Small intestine (tissue), 7 donors: ENCODE data around the gene ACTN4. TPM values are rescaled to one million over a fixed set of nuclear protein-coding genes. Genes with fewer than 3 reads are reported as not detected.
"Not testable (repeated sequence)": the region's sequence is repeated elsewhere in the genome, so short reads cannot be mapped to it uniquely, and the experiment has no call there.

Experiments used
- DNase-seq, 2 donors: peaks; one replicate each; pipeline versions ENCODE4 v3.0.0 to v3.0.0-alpha.2; 2013
- FAIRE-seq: peaks from 2 replicates; lab custom pipeline; 2012; peaks lifted over from hg19 to GRCh38; lab: Jason Lieb, UNC
- H3K27ac ChIP-seq, 3 donors: one replicate each; pipeline ENCODE4 v1.5.1; 2013; ENCODE audit warnings: low read length in 2 of 3, mild to moderate bottlenecking in 2 of 3, control low read depth in 1 of 3, inconsistent platforms in 1 of 3, low read depth in 1 of 3, moderate library complexity in 1 of 3
- H3K27me3 ChIP-seq, 3 donors: one replicate each; pipeline ENCODE4 v1.6.1; 2013; ENCODE audit warnings: low read length in 3 of 3, inconsistent platforms in 1 of 3; ENCODE audit not compliant: control insufficient read depth in 3 of 3, insufficient read depth in 3 of 3
- H3K36me3 ChIP-seq, 3 donors: one replicate each; pipeline ENCODE4 v1.6.1; 2013; ENCODE audit warnings: low read length in 3 of 3, inconsistent platforms in 1 of 3, low read depth in 1 of 3, mild to moderate bottlenecking in 1 of 3, moderate library complexity in 1 of 3; ENCODE audit not compliant: control insufficient read depth in 3 of 3, insufficient read depth in 2 of 3
- H3K4me1 ChIP-seq, 3 donors: one replicate each; pipeline ENCODE4 v1.6.1; 2013; ENCODE audit warnings: low read length in 2 of 3, inconsistent platforms in 1 of 3, low read depth in 1 of 3, mild to moderate bottlenecking in 1 of 3, moderate library complexity in 1 of 3; ENCODE audit not compliant: control insufficient read depth in 3 of 3, insufficient read depth in 2 of 3
- H3K4me3 ChIP-seq, 3 donors: one replicate each; pipeline ENCODE4 v1.5.1; 2013; ENCODE audit warnings: low read length in 3 of 3, control low read depth in 1 of 3, inconsistent platforms in 1 of 3, low read depth in 1 of 3, mild to moderate bottlenecking in 1 of 3, moderate library complexity in 1 of 3
- H3K9me3 ChIP-seq, 2 donors: one replicate each; pipeline ENCODE4 v1.6.1; 2013; ENCODE audit warnings: low read depth in 1 of 2, low read length in 1 of 2; ENCODE audit not compliant: control insufficient read depth in 2 of 2, insufficient read depth in 1 of 2
- WGBS, 3 donors: extraction: QIAGEN DNeasy Blood & Tissue Kit; methylation state at CpG; one replicate each; pipeline ENCODE4 v1.1.7; 2013; 5-methylcytosine and 5-hydroxymethylcytosine counted together
- polyA plus RNA-seq, 4 donors: library from polyadenylated mRNA; stranded (reverse) in 3 of 4; unstranded in 1 of 4; fragments of 200-250 nt in 3 of 4; fragments of 120-200 nt in 1 of 4; gene quantifications; one replicate each; pipeline versions ENCODE4 v1.2.1 to v1.2.3, GENCODE V29; 2013
- donor health status: healthy with polysubstance abuse.
- donor health status: control.
- donor health status: control.
- donor health status: Bipolar disorder and iron deficiency.
- donor health status: healthy.

ACTN4 gene
- polyA plus RNA-seq, 4 donors: 188 to 790 (median 308) TPM

DNA sequence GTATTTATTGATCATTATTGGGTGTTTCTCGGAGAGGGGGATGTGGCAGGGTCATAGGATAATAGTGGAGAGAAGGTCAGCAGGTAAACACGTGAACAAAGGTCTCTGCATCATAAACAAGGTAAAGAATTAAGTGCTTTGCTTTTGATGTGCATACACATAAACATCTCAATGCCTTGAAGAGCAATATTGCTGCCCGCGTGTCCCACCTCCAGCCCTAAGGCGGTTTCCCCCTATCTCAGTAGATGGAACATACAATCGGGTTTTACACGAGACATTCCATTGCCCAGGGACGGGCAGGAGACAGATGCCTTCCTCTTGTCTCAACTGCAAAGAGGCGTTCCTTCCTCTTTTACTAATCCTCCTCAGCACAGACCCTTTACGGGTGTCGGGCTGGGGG lies 16.1 kb upstream of the ACTN4 start:
- peaks cover 5 to 82% (median 15%) of the 10 kb centered on the region in 3 donors for H3K36me3 ChIP-seq
- DNase-seq, FAIRE-seq, H3K4me1 ChIP-seq, H3K9me3 ChIP-seq, H3K27me3 ChIP-seq, H3K27ac ChIP-seq, H3K4me3 ChIP-seq: not testable (repeated sequence)
- WGBS, 3 donors: 70 to 96% (median 89%) methylated on average over 10 to 11 of the region's 11 CpGs

- H3K4me1 ChIP-seq: peaks cover 0 to 15% (median 3%) of the 10 kb centered on the region in 3 donors
- DNase-seq: peak in 1 of 2 donors; percentile 56
- H3K4me3 ChIP-seq, H3K9me3 ChIP-seq, FAIRE-seq, H3K27me3 ChIP-seq: not testable (repeated sequence)
- H3K36me3 ChIP-seq: peaks cover 5 to 81% (median 13%) of the 10 kb centered on the region in 3 donors
- 69 to 75% (median 71%) methylated on average over 7 of the region's 7 CpGs for WGBS, 3 donors
- peak overlapping the region in 1 of 3 donors; percentile 34 for H3K27ac ChIP-seq
These were observed 15.5 kb upstream of the ACTN4 start for GRCh38 chr19:38631811-38632475.

DNA sequence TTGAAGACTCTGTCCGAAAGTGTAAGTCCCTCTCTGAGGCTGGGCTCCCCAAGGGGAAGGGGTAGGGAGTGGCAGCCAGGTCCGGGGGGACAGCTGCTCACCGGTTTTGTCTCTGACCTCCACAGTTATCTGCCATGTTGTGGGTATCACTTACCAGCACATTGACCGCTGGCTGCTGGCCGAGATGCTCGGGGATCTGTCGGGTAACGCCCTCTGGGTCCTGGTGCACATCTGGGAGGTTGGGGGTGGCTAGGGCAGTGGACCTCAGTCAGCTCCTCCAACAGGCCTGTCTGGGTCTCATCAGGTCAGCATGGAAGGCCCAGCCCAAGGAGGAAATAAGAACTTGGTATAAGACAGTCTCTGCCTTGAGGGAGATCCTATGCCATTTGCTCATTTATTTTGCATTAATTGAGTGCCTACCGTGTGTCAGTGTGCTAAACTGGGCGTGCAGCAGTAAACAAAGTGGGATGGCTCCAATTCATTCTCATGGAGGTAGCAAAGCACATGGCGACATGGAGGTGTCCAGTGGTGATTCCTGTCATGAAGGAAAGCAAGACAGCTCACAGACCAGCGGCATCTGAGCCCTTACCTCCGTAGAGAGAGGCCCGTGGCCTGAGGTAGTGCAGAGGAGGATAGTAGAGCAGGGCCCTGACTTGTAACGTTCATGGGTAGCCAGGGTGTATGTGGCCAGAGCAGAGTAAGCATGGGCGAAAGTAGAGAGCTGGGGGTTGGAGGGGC lies 14.8 kb upstream of the ACTN4 start:
- no peaks in the 10 kb centered on the region for H3K27me3 ChIP-seq
- no peaks in the 10 kb centered on the region for H3K9me3 ChIP-seq
- WGBS, 3 donors: 90 to 95% (median 92%) methylated on average over 16 of the region's 16 CpGs
- H3K4me3 ChIP-seq: no peak overlapping the region
- FAIRE-seq (no peak), DNase-seq (no peak)
- peaks cover 0 to 22% (median 3%) of the 10 kb centered on the region in 3 donors for H3K4me1 ChIP-seq
- H3K27ac ChIP-seq: no peak overlapping the region
- peaks cover 5 to 80% (median 13%) of the 10 kb centered on the region in 3 donors for H3K36me3 ChIP-seq

DNA sequence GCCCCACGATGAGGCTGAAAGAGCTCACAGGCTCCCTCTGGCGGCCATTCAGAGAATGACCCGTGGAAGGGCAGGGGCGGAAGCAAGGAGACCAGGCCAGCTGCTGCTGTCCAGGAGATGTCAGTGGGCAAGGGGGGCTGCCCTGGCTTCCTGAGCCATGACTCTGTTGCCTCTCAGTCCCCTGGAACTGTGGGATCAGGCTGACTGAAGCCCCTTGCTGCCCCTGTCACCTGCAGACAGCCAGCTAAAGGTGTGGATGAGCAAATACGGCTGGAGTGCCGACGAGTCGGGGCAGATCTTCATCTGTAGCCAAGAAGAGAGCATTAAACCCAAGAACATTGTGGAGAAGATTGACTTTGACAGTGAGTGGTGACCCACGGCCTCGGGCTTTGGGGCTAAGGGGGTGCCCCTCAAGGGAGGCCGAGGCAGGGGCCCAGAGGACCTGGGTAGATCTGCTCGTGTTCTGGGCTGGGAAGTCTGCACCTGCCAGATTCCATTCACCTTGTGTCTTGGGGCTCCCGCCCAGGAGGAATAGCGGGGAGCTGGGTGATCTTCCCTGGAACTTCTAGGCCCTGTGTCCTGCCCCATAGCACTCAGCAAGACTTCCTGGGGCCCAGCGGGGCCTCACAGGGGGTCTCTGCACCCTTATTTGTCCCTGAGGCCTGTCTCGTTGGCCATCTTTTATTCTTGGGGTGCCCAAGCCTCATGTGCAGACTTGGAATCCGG lies 12.5 kb upstream of the ACTN4 start:
- H3K4me3 ChIP-seq: no peak overlapping the region
- DNase-seq (peak; percentile 68 to 83), FAIRE-seq (no peak)
- H3K9me3 ChIP-seq: no peaks in the 10 kb centered on the region
- H3K36me3 ChIP-seq: peaks cover 5 to 77% (median 10%) of the 10 kb centered on the region in 3 donors
- no peaks in the 10 kb centered on the region for H3K27me3 ChIP-seq
- 68 to 69% (median 68%) methylated on average over 17 of the region's 17 CpGs for WGBS, 3 donors
- H3K27ac ChIP-seq: peak overlapping the region; percentile 1 to 69 (median 57)
- H3K4me1 ChIP-seq: peaks cover 0 to 25% (median 5%) of the 10 kb centered on the region in 3 donors

GRCh38 chr19:38635483-38636399 lies 11.7 kb upstream of the ACTN4 start:
- no peak for FAIRE-seq

DNA sequence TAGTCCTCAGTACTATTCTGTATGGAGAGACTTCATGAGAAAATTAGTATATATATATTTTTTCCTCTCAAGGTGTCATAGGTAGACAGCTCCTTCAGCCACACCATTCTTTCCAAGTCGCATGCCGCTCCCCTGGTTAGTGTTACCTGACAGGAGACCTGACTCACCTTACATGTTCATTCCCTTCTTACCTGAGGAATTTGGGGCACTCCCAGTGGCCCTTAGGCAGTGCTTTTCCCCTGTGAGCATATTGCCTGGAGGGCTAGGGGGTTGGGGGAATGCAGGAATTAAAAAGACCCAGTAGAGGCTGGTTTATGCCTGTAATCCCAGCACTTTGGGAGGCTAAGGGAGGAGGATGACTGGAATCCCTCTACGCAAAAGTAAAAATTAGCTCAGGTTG lies 9.0 kb upstream of the ACTN4 start:
- Histone ChIP-seq H3K4me1 (peaks cover 6 to 36% (median 11%) of the 10 kb centered on the region in 3 donors), H3K4me3 (no peak overlapping the region), H3K27me3 (no peaks in the 10 kb centered on the region), H3K36me3 (peaks cover 5 to 54% (median 5%) of the 10 kb centered on the region in 3 donors), H3K9me3 (no peaks in the 10 kb centered on the region), H3K27ac (no peak overlapping the region)
- WGBS, 3 donors: 95 to 96% (median 96%) methylated on average over 3 of the region's 3 CpGs
- DNase-seq (no peak), FAIRE-seq (no peak)

More at GRCh38 chr19:38635483-38636399, 11.7 kb upstream of the ACTN4 start:
- Histone ChIP-seq H3K36me3 (peaks cover 5 to 69% (median 5%) of the 10 kb centered on the region in 3 donors), H3K27ac (peak overlapping the region; percentile 69 to 86 (median 83)), H3K4me3 (no peak overlapping the region), H3K9me3 (no peaks in the 10 kb centered on the region), H3K27me3 (no peaks in the 10 kb centered on the region), H3K4me1 (peaks cover 0 to 31% (median 8%) of the 10 kb centered on the region in 3 donors)
- DNase-seq: no peak
- 78 to 82% (median 82%) methylated on average over 17 of the region's 17 CpGs for WGBS, 3 donors

- no peaks in the 10 kb centered on the region for H3K27me3 ChIP-seq
- H3K9me3 ChIP-seq: no peaks in the 10 kb centered on the region
- no peak for DNase-seq
- H3K4me3 ChIP-seq: no peak overlapping the region
- 84 to 87% (median 85%) methylated on average over 2 of the region's 2 CpGs for WGBS, 3 donors
- FAIRE-seq: no peak
- H3K36me3 ChIP-seq: peaks cover 5 to 47% (median 5%) of the 10 kb centered on the region in 3 donors
- H3K4me1 ChIP-seq: peaks cover 6 to 37% (median 11%) of the 10 kb centered on the region in 3 donors
- H3K27ac ChIP-seq: peak overlapping the region; percentile 57 to 68 (median 59)
These were observed 7.8 kb upstream of the ACTN4 start for GRCh38 chr19:38639679-38640078.
